D341Med (cell line): ENCODE results near the gene DAAM2.
A peak's percentile ranks its signal among the peaks of the same experiment; 100 is the strongest.

Experiments
- DNase-seq: peaks from one replicate; pipeline ENCODE4 v3.0.0; 2012; ENCODE audit warnings: low spot score

DAAM2 gene

DNA sequence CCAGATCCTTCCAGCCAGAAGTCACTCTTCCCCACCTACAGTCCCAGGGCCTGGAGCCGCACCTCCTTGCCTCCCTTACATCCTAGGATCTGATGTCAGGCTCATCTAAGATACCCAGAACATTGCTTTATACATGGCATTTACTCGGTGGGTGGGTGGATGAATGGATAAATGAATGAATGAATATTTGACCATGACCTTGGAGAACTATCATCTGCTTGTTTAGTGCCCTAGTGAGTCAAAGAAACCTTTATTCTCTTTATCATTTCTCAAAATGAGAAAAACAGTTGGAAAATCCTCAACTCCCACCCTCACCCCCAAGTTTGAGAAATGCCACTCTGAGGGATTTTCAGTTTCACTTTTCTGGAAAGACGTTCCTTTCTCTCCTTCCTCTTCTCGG, 56.0 kb downstream of the DAAM2 start:
- no peak for DNase-seq

DNA sequence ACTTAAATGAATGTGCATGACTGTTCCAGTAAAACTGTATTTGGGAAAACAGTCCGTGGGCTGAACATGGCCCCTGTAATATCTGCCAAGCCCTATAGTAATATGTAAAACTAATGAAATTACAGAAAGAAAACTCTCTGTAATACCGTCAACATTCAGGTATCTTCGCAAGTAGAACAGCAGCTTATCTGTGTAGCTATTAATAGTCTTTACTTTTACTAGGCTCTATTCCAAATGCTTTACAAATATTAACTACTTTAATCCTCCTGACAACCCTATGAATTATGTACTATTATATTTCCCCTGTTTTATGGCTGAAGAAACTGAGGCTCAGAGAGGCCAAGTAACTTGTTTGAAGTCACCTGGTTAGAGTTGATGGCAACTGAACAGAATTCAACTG, 57.1 kb downstream of the DAAM2 start:
- no peak for DNase-seq

DNA sequence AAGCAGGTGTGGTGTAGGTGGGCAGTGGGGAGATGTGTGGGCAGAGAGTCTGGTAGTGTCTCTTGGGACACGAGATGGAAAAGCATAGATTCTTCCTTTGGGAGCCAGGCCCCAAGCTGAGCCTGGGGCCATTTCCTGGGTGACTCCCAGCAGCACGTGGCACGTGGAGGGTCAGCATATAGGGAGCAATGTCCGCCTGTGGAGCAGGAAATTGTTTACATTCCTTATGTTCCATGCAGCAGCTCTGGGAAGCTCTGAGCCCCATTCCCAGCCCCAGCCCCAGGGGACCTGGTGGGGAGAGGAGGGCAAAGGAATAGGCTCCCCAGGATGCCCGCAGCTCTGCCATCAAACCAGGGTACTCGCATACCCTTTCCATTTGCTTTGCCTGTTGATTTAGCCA, 57.6 kb downstream of the DAAM2 start:
- DNase-seq = no peak

DNA sequence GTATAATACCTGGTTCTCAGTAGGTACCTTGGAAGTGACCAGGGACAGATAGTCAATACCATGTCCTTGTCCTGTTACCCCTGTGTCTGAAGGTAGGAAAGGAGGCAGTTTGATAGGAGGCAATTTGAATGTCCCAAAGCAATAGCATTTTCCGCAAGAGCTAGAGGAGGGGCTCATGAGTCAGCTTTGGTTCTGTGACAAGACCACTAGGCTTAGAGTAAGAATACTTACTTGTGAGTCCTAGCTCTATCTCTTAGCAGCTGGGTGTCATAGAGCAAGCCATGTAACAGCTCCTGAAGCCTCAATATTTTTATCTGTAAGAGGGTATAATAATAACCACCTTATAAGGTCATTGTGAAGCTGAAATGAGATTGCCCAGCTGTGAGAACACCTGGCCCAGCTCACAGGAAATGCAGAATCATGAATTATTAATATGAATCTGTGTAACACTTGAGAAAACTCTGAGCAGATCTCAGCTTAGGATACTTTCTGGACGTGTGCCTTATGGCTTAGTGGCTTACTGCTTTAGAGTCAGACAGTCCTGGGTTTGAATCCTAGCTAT, 58.6 kb downstream of the DAAM2 start:
- no peak for DNase-seq

DNA sequence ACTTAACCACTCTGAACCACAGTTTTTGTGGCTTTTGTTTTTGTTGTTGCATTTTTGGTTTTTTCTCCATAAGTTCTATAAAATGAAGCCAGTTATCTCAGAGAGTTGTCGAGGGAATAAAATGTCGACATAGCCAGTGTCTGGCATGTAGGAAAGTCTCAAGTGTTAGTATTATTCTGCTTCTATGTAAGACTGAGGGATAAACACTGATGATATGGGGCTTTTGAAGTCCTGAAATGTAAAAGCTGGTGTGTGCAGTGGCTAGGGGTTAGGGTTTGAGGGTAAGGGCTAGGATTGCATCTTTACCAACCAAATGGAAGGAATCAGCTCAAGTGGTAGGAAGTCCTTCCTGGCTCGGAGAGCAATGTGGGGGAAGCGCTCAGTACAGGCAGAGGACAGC, 59.2 kb downstream of the DAAM2 start:
- no peak for DNase-seq

DNA sequence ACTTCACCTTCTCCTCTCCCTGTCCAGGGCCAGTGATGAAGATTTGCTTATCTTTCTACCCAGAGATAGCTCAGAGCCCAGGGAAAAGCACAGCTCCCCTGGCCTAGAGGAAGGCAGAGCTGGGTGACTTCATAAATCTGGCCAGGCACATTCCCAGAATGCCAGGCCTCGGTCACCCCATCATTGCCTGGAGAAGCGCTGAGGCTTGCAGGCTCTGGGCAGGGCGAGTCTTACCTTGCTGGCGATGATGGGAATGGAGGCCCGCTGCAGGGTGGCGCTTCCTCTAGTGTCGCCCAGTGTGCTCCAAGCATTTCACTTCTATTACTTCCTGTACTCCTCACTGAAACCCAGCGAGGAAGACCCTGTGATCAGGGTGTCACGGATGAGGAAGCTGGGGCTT, 60.1 kb downstream of the DAAM2 start:
- no peak for DNase-seq

DNA sequence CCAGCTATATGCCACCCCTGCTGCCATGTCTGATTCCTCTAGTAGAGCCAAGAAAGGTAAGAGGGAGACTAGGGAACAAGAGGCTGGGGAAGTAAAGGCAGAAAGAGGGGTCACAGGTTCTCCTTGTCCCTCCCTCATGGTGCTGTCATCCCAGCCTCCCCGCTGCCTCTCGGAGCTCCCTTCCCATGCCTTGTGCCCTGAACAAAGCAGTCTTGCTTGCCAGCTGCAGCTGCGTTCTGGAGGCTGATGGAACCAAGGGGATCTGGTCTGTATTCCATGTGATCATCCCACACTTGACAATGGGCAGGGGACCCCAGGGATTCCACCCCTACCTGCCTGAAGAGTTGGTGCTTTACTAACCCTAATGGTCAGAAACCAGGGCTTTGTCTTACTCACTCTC, 61.4 kb downstream of the DAAM2 start:
- no peak for DNase-seq

DNA sequence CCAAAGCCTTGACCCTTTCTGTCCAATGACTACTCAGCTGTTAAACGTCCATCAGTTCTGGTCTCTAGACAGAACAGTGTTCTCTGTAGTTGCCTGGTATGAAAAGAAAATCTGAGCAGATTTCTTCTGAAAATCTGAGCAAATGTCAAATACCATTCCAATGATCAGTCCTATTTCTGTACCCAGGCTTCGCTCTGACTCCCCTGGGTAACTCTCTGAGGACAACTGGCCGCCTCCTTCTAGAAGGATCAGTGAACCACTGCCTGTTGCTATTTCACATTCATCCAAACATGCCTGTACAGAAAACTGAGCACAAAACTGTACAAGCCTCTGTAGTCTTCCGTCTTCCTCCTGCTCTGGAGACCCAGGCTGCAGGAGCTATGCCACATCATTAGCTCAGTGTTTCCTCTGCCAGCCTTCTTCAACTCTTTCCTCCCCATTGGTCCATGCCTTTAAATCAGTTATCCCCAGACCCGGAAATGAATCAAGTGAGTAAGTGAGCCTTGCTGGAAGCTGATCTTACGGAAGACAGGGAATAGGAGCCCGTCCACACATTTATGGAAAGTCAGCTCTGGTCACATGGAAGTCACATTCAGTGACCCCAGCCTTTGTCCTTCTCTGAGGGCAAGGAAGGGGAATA, 63.3 kb downstream of the DAAM2 start:
- no peak for DNase-seq

DNA sequence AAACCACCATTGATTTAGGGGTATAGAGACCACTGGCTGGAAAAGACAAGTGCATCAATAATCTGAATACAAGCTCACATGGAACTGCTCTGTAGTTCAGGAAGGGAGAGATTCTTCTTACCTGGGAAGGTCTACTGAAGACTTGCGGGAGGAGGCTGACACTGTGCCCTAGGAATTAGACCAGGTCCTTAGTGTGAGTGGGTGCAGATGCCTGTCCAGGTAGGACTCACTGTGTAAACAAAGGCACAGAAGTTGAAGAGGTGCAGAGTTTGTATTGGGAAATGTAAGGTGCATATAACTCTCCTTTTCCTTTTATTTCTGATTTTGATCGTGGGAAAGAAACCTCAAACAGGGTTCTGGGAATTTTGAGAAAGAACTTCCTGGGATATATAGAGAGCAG, 66.8 kb downstream of the DAAM2 start:
- DNase-seq = no peak

DNA sequence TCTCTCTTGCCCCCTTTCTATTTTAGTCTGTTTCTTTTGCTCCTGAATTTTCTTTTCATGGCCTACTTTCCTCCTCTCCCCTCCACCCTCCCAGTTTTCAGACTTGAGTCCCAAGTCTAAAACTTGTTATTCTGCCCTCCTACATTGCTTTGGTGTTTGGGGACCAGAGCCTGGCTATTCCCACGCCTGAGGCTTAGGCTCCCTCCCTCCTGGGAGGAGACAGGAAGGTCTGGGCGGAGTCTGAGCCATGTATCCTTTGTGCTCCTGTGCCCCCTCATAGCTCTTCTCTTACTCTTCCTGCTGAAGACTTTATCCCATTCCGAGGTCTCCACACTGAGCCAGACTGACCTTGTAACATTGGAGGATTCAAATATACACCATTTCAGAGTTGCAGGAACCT, 69.5 kb downstream of the DAAM2 start:
- DNase-seq = no peak

DNA sequence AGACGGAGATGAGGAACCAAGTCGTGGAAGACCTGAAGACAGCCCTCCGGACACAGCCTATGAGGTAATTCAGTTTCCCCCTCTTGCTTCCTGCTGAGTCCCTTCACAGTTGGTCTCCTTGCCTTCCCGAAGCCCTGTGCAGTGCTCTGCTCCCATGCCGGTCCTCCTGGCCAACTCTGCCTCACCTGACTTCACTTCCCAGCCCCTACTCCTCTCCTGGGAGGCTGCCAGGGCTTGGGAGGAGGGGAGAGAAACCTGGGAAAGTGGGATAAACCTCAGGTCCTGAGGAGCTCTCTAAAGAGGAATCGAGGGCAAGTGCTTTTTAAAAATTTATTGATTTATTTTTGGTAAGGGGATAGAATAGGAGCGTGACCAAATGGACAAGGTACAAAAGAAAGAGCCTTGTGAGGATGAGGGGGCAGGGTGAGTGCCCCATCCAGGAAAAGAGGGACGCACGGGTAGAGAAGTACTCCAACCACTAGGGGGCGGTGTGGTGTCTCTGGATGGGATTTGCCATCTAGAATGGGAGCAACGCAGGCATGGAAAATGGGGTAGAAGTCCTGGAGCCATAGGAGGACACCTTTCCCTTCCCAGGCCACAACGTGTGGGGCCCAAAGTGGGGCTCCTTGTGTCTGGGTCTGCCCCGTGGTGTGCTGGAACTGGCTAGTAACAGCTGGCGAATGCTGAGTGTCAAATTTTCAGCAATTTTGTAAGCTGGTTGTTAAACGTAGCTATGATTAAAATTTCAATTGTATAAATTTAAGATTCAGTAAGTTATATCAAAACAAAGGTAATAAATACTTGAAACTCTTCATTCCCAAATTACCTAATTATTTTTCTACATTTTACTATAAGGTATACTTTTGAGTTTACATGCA, 73.1 kb downstream of the DAAM2 start:
- peak; percentile 82 for DNase-seq

DNA sequence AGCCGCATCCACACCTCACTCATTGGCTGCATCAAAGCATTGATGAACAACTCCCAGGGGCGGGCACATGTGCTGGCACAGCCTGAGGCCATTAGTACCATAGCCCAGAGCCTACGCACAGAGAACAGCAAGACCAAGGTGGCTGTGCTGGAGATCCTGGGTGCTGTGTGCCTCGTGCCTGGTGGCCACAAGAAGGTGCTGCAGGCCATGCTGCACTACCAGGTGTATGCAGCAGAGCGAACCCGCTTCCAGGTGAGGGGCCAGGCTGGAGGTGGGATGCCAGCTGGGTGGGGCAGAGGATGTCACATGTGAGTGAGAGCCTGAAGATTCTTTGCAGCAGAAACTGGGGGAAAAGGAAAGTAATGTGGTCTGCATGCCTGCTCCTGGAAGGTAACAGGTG, 75.4 kb downstream of the DAAM2 start:
- DNase-seq = no peak

DNA sequence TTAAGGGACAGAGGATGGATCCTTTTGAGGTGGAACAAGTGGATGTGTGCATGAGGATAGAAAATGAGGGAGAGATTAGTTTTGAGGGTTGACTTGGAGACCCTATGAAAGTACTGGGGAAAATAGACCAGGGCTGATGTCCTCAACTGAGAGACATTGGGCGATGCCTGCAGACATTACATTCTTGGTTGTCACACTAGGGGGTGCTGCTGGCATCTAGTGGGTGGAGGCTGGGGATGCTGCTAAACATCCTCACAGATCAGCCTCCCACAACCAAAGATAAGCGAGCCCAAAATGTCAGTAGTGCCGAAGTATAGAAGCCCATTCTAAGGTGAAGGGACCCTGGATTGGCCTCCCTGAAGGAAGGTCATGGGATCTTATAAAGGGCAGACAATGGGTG, 78.8 kb downstream of the DAAM2 start:
- DNase-seq = no peak

DNA sequence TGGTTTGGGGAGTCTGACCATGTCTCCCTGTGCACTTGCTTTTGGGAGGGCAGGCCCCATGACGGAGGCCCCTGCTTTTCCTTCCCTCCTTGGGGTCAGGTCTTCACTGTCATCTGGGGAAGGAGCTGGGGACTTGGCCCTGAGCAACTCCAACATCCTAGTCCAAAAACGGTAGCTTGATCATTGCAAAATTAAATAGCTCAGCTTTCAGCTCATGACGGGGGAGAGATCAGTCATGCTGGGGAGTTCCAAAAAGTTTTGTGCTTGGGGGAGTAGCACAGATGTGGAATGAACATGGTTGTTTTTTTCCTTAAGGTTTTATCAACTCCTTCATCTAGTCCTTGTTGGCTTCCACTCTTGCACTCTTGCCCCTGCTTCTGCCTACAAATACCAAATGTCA, 81.3 kb downstream of the DAAM2 start:
- DNase-seq = no peak

DNA sequence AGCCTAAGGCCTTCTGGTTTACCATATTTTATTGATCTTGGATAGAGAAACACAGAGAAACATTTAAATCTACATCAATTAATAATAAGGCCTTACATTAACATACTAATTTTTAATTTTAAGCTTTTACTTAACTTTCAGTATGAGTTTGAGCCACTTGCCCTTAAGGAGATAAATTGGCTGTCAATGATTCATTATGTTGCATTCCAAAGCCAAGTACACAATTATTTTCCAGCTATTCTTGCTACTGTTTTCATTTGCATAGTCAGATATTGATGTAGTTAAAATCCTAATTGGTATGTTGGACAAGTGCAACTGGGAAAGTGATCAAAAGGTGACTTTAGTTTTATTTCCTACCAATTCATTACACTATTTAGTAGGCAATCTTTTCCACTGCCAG, 83.9 kb downstream of the DAAM2 start:
- DNase-seq = no peak

DNA sequence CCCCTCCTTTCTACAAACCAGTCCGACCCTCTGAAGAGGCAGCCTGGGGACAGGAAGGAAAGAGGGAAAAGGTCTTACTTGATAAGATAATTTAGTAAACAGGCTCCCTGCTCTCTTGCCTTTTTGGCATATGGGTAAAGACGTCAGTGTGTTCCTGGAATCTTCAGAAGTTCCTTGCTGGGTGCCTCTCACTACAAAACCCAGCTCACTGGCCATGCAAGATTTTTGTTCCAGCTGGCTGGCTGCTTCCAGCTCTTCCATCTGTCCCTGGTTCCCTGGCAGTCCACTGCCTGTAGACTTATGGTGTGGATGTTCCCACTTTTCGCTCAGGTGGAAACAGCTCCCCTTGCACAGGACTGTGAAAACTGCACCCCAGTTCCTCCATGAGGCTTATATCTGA, 84.7 kb downstream of the DAAM2 start:
- no peak for DNase-seq

DNA sequence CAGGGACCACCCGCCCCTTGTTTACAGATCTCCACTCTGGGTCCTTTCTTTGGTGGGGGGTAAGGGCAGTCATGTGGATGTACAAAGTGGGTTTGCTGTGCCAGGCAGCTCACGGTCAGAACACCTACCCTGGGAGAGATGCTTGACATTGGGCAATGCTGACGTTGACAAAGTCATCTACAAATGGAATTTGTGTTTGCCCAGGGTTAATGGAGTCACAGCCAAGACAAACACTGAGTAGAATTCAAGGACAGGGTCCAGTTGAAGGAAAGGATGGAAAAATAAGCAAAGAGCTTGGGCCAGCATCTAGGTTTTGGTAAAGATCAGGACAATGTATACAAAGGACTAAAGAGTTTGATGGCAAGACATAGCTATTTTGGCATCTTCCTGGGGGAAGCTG, 87.4 kb downstream of the DAAM2 start:
- DNase-seq = no peak

DNA sequence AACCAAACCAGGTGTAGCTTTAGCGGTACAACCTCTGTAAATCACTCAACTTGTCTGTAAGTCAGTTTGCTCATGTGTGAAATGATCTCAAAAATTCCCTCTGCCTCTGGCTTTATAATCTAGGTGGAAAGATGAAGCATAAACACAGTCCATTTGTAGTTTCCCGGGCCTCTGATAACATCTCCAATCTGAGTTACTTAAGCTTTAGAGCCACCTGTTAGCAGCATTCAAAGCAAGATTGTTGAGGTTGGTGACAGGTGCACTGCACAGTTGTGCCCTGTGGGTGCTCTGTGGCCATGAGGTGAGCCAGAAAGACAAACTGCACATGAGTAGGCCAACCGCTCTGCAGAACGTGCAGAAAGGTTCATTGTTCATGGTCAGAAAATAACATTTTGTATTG, 88.4 kb downstream of the DAAM2 start:
- DNase-seq = no peak

DNA sequence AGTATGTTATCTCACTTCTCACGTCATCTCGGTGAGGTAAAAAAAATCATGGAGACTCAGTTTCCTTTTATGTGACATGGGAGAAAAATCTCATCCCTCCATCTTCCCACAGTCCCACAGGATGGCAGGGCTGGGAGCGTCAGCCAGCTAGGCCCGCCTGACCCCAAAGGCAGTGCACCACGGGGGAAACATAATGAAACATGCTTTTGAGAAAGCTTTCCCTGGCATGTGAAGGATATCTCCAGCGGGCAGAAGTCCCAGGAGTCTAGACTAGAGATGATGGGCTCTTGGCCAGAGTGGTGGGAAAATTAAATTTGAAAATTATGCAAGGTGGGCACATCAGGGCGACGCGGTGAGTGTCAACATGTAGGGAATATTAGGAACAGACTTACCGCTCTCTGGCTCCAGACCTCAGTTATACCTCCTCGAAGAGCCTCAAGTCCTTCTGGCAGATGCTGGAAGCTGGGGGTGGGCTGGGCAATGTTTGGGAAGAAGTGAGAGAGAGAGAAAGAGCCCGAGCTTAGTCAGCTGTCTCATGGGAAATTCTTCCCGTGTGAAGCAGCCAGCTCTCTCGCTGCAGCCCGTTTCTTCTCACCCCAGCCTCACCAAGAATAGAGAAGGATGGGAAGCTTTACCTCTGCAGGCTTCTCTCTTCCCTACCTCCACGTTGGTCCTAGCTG, 89.8 kb downstream of the DAAM2 start:
- DNase-seq = no peak

DNA sequence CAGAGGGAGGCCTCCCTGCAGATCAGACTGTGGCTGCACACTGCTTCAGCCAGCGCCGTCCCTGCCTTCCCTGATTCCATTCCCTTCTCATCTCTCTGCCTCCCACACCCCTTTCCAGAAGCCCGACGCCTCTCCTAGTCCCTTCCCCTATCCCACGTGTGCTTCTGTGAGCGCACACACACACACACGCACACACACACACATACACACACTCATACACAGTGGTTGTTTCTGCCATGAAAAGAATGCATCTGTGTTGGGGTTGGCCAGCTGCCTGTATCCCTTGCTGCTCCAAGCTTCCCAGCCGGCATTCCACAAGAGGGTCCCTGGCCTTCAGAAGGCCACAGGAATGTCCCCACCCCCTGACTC, 90.3 kb downstream of the DAAM2 start:
- no peak for DNase-seq

DNA sequence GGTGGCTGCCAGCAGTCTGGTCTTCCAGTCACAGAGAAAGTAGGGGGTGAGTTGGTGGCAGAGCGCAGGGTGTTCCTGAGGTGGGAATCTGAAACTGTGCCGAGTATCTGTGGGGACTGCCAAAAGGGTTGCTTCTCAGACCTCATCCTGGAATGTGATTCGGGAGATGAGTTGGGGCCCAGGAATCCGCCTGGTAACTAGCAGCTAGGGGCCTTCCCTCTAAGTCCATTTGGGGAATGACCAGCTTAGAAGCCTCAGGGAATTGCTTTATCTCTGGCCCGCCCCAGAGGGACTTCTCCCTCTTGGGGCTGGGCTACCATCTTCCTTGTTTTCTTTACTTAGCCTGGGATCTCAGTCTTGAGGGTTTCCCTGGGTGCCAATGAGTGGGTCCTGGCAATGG, 92.5 kb downstream of the DAAM2 start:
- no peak for DNase-seq

DNA sequence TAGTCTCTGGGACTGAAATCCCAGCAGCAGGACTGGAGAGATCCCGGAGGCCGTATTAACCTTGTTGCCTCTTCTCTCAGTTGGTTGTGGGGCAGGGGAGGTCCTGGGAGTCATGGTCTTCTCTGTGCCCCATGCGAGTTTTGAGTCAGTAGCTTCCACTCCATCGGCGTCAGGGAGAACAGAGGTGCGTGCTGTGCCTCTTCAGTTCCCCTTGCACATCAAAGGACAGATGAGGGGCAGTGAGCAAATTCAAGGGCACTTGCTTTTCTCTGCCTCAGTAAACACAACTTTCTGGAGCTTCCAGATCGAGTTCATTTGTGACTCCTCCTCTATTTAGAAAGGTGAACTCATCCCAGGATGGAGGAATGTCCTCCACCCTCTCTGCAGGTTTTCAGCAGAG, 93.5 kb downstream of the DAAM2 start:
- no peak for DNase-seq

DNA sequence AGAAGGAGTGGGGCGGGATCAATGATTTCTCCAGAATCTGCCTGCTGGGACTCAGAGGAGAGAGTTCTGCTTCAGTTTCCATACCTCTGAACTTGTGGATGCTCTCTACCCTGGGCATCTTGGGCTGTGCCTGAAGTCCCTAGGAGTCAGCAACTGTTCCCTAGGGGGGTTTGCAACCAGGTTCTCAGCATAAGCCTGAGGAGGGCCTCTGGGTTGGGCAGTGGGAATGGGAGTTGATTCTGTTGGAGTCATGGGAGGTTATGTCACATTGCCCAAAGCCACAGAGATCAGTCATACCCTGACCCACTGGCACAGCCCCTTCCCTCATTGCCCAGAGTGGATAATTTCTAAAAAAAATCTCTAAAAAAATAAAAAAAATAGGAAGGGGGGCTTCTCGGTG, 94.7 kb downstream of the DAAM2 start:
- DNase-seq = no peak
